K562 (cell line): ENCODE measurements around the gene ETV4. TPM values are rescaled to one million over a fixed set of nuclear protein-coding genes. Genes with fewer than 3 reads are reported as not detected.

ENCODE experiments used
- CBX2 ChIP-seq: fragments of 200-600 bp; sonication (generic); IDR thresholded peaks from one replicate; pipeline ENCODE4 v1.6.1; 2012; ENCODE audit warnings: mild to moderate bottlenecking, low read length, inconsistent platforms; ENCODE audit not compliant: insufficient read depth, poor library complexity, severe bottlenecking
- MAZ ChIP-seq, 2 experiments: fragments of 450-650 bp in 1 of 2; sonication (generic) in 1 of 2; formaldehyde crosslinking; IDR thresholded peaks in 1 of 2; conservative IDR thresholded peaks in 1 of 2; 2 replicates each; pipeline versions ENCODE4 v1.4.0 to v1.5.0; 2020; ENCODE audit warnings: mild to moderate bottlenecking in 1 of 2, missing genetic modification reagents in 1 of 2
- NCOA6 ChIP-seq: fragments of 450-650 bp; IDR thresholded peaks from 2 replicates; pipeline ENCODE4 v1.6.1; 2017; ENCODE audit warnings: mild to moderate bottlenecking
- NEUROD1 ChIP-seq: fragments of 150-350 bp; IDR thresholded peaks from 2 replicates; pipeline ENCODE4 v1.6.1; 2014; ENCODE audit warnings: borderline replicate concordance, low read length, low read depth; ENCODE audit not compliant: partially characterized antibody
- PRMT5 ChIP-seq: sonication (generic); formaldehyde crosslinking; IDR thresholded peaks from 2 replicates; pipeline ENCODE4 v1.5.0; 2020; ENCODE audit warnings: missing genetic modification reagents
- RAD21 ChIP-seq, 2 experiments: fragments of 250-450 bp in 1 of 2; fragments of 450-650 bp in 1 of 2; sonication (Bioruptor Pico) in 1 of 2; formaldehyde crosslinking in 1 of 2; IDR thresholded peaks in 1 of 2; conservative IDR thresholded peaks in 1 of 2; 2 replicates each; pipeline versions ENCODE4 v1.4.0 to v1.8.0; 2020 to 2022; ENCODE audit warnings: mild to moderate bottlenecking in 2 of 2, moderate library complexity in 1 of 2
- RCOR1 ChIP-seq, 2 experiments: IDR thresholded peaks; 2 replicates each; pipeline ENCODE4 v1.6.1; 2012; ENCODE audit warnings: low read depth in 2 of 2, low read length in 2 of 2, borderline replicate concordance in 1 of 2, improper control_type of control experiment in 1 of 2
- XRCC4 ChIP-seq: IDR thresholded peaks from one replicate; pipeline ENCODE4 v1.6.1; 2011; ENCODE audit not compliant: insufficient read depth, insufficient read length; ENCODE audit errors: extremely low read depth
- ZBTB8A ChIP-seq: fragments of 450-650 bp; IDR thresholded peaks from 2 replicates; pipeline ENCODE4 v1.6.1; 2018; ENCODE audit warnings: mild to moderate bottlenecking, moderate library complexity; ENCODE audit not compliant: partially characterized antibody
- ZNF274 ChIP-seq: IDR thresholded peaks from 2 replicates; pipeline ENCODE4 v1.6.1; 2011; ENCODE audit warnings: low read depth, mild to moderate bottlenecking, low read length, moderate library complexity, borderline replicate concordance
- ZNF445 ChIP-seq: fragments of 250-450 bp; sonication (Bioruptor Pico); IDR thresholded peaks from 2 replicates; pipeline ENCODE4 v1.4.0; 2020; ENCODE audit warnings: low read depth, mild to moderate bottlenecking, moderate library complexity
- ZNF507 ChIP-seq: conservative IDR thresholded peaks from 2 replicates; pipeline ENCODE4 v1.6.1; 2017; ENCODE audit warnings: missing genetic modification characterization, missing compliant biosample characterization
- polyA plus RNA-seq, 8 experiments: library from polyadenylated mRNA; depleted of rRNA in 4 of 8; stranded (reverse) in 5 of 8; unstranded in 3 of 8; fragments of >200 nt; fragmentation: Nextera tagmentation in 2 of 8; fragmentation: Illumina TruSeq in 1 of 8; extraction: Ambion mirVana in 2 of 8; extraction: Trizol in 1 of 8; gene quantifications; 2 replicates each; pipeline versions ENCODE4 v1.2.1 to v1.2.3, GENCODE V29; 2011 to 2014; ENCODE audit warnings: inconsistent platforms in 1 of 8, missing spikeins in 1 of 8
- total RNA-seq, 7 experiments: library from RNA; depleted of rRNA in 6 of 7; stranded (reverse); fragments of >200 nt in 6 of 7; fragmentation: Illumina TruSeq in 2 of 7; extraction: Trizol in 2 of 7; gene quantifications; 2 replicates each; pipeline versions ENCODE4 v1.2.1 to v1.2.3, GENCODE V29; 2011 to 2021; ENCODE audit warnings: low replicate concordance in 1 of 7
- TF ChIP-seq, protein P1 (sequence below), 2 experiments: fragments of 450-650 bp; formaldehyde crosslinking in 1 of 2; IDR thresholded peaks; 2 replicates each; pipeline versions ENCODE4 v1.4.0 to v1.6.1; 2014 to 2020; ENCODE audit warnings: mild to moderate bottlenecking in 2 of 2, borderline replicate concordance in 1 of 2, low read depth in 1 of 2
- TF ChIP-seq, protein P2 (sequence below): fragments of 450-650 bp; formaldehyde crosslinking; IDR thresholded peaks from 2 replicates; pipeline ENCODE4 v1.4.0; 2020; ENCODE audit warnings: mild to moderate bottlenecking, moderate library complexity
- TF ChIP-seq, protein P3 (sequence below), 2 experiments: fragments of 450-650 bp; conservative IDR thresholded peaks; 2 replicates each; pipeline ENCODE4 v1.6.1; 2017; ENCODE audit warnings: mild to moderate bottlenecking in 2 of 2, moderate library complexity in 2 of 2

Gene ETV4
- total and polyA plus RNA-seq, 9 of the 15 experiments (the other 6 are each of a cell fraction or from before 2014, with no cell fraction given): 5.5 to 66.3 (median 28.2) TPM

DNA sequence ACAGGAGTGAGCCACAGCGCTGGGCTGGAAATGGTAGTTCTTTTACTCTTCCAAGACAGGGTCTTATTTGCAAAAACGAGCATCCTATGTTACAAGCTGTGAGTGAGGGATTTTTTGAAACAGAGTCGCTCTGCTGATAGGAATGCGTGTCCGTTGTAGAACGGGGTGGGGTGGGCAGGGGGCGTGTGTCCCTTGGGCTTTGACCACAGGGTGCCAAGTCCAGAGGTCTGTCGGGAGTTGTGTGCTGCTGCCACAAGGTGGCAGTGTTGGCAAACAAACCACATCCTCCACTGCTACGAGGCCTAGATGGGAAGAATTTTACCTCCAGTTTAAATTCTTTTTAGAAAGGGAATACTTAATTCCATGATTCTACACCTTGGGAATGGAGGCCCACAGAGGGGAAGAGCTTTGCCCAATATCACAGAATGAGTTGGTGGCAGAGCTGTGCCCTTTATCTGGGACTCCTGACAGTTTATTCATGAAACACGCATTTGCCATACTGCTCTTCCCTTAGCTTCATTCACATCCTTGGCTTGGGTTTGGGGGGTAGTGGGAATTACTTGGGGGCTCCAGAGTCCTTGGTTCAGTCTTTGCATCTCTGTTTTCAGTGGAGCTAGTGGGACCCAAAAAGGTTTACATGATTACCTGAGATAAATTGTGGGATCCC lies 30.6 kb upstream of the ETV4 start (continued):
- TF ChIP-seq, protein P1, sequence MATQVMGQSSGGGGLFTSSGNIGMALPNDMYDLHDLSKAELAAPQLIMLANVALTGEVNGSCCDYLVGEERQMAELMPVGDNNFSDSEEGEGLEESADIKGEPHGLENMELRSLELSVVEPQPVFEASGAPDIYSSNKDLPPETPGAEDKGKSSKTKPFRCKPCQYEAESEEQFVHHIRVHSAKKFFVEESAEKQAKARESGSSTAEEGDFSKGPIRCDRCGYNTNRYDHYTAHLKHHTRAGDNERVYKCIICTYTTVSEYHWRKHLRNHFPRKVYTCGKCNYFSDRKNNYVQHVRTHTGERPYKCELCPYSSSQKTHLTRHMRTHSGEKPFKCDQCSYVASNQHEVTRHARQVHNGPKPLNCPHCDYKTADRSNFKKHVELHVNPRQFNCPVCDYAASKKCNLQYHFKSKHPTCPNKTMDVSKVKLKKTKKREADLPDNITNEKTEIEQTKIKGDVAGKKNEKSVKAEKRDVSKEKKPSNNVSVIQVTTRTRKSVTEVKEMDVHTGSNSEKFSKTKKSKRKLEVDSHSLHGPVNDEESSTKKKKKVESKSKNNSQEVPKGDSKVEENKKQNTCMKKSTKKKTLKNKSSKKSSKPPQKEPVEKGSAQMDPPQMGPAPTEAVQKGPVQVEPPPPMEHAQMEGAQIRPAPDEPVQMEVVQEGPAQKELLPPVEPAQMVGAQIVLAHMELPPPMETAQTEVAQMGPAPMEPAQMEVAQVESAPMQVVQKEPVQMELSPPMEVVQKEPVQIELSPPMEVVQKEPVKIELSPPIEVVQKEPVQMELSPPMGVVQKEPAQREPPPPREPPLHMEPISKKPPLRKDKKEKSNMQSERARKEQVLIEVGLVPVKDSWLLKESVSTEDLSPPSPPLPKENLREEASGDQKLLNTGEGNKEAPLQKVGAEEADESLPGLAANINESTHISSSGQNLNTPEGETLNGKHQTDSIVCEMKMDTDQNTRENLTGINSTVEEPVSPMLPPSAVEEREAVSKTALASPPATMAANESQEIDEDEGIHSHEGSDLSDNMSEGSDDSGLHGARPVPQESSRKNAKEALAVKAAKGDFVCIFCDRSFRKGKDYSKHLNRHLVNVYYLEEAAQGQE (IDR thresholded peaks at IDR 0.05; ENCODE audit: borderline replicate concordance): peak; percentile 89
- TF ChIP-seq, protein P1 (CRISPR knock-in tag; IDR thresholded peaks at IDR 0.05; ENCODE audit: low read depth): no peak
- 0 out of 4 replicates have a peak, but pooled peaks of 1 of the 2 experiments have one; percentile 37 for TF ChIP-seq MAZ (CRISPR knock-in tag; conservative IDR thresholded peaks at IDR 0.05 in 1 of 2, IDR thresholded peaks at IDR 0.05 in 1 of 2)
- TF ChIP-seq CBX2: no peak
- peak in 1 of 2 experiments; percentile 40; a peak in 1 of 4 replicates for TF ChIP-seq RCOR1 (IDR thresholded peaks at IDR 0.05; ENCODE audit: borderline replicate concordance in 1 of 2, low read depth in 2 of 2, low read length in 2 of 2)
- TF ChIP-seq RAD21 (CRISPR knock-in tag; conservative IDR thresholded peaks at IDR 0.05 in 1 of 2, IDR thresholded peaks at IDR 0.05 in 1 of 2): peak; percentile 83 to 96
- no peak for TF ChIP-seq ZNF507 (tag)
- TF ChIP-seq ZNF274: no peak
- TF ChIP-seq, protein P2, sequence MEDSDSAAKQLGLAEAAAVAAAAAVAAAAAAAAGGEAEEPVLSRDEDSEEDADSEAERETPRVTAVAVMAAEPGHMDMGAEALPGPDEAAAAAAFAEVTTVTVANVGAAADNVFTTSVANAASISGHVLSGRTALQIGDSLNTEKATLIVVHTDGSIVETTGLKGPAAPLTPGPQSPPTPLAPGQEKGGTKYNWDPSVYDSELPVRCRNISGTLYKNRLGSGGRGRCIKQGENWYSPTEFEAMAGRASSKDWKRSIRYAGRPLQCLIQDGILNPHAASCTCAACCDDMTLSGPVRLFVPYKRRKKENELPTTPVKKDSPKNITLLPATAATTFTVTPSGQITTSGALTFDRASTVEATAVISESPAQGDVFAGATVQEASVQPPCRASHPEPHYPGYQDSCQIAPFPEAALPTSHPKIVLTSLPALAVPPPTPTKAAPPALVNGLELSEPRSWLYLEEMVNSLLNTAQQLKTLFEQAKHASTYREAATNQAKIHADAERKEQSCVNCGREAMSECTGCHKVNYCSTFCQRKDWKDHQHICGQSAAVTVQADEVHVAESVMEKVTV: peak; percentile 82
- TF ChIP-seq NEUROD1: no peak
- TF ChIP-seq XRCC4: no peak
- no peak for TF ChIP-seq PRMT5 (CRISPR knock-in tag)
- TF ChIP-seq NCOA6: no peak
- TF ChIP-seq, protein P3, sequence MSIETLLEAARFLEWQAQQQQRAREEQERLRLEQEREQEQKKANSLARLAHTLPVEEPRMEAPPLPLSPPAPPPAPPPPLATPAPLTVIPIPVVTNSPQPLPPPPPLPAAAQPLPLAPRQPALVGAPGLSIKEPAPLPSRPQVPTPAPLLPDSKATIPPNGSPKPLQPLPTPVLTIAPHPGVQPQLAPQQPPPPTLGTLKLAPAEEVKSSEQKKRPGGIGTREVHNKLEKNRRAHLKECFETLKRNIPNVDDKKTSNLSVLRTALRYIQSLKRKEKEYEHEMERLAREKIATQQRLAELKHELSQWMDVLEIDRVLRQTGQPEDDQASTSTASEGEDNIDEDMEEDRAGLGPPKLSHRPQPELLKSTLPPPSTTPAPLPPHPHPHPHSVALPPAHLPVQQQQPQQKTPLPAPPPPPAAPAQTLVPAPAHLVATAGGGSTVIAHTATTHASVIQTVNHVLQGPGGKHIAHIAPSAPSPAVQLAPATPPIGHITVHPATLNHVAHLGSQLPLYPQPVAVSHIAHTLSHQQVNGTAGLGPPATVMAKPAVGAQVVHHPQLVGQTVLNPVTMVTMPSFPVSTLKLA (conservative IDR thresholded peaks at IDR 0.05): no peak
- TF ChIP-seq ZNF445 (CRISPR knock-in tag): no peak
- no peak for TF ChIP-seq ZBTB8A
